HepG2 (cell line): ENCODE data around the gene RASL10A.

ENCODE experiments used
- HNRNPH1 ChIP-seq: fragments of 200-400 bp; formaldehyde crosslinking; optimal IDR thresholded peaks from 2 replicates; pipeline ENCODE3; 2017; ENCODE audit warnings: mild to moderate bottlenecking, low read depth, low read length
- POLR2AphosphoS5 ChIP-seq: IDR thresholded peaks from 2 replicates; pipeline ENCODE4 v1.6.1; 2012; ENCODE audit warnings: low read depth, low read length
- ZNF33A ChIP-seq: sonication (generic); formaldehyde crosslinking; IDR thresholded peaks from 2 replicates; pipeline ENCODE4 v1.5.1; 2020; ENCODE audit warnings: missing genetic modification reagents, mild to moderate bottlenecking, moderate library complexity, borderline replicate concordance
- ZNF382 ChIP-seq: sonication (generic); formaldehyde crosslinking; IDR thresholded peaks from 2 replicates; pipeline ENCODE4 v1.5.0; 2020; ENCODE audit warnings: missing genetic modification reagents, mild to moderate bottlenecking, borderline replicate concordance

DNA sequence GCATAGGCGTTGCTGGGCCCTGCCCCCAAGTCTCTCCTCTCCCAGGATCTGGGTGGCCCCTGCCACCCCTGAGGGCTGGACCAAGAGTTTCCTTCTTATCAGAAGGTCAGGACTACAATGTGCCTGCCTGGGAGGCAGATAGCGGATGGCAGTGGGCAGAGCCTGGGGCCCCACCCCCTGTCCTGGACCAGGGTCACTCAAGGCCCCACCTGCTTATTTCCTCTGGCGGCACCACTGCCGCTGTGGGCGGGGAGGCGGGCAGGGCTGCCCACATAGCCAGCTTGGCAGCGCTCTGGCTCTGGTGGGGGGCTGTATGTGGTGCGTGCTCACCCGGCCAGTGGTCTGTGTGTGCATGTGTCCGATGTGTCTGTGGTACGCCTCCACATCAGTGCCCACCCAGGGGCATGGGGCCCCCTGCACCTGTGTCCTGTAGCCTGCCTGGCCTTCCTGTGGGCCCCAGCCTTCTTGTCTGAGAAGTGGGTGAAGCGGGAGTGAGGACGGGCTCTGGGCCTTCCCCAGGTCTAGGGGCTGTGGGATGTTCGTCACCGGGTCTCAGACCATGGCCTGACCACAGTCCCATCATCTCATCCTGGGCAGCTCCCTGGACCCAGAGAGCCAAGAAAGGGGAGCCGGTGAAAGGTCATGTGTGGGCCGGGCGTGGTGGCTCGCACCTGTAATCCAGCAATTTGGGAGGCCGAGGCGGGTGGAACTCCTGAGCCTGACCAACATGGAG lies 6.0 kb downstream of the RASL10A start:
- TF ChIP-seq ZNF382 (CRISPR knock-in tag): no peak
- no peak for TF ChIP-seq POLR2AphosphoS5
- no peak for TF ChIP-seq HNRNPH1
- no peak for TF ChIP-seq ZNF33A (CRISPR knock-in tag)
